SK-N-MC (cell line): ENCODE results near the gene ATF6B.

Experiments
- EZH2 ChIP-seq: fragments of 200-600 bp; sonication (generic); IDR thresholded peaks from one replicate; pipeline ENCODE4 v1.6.1; 2017; ENCODE audit warnings: antibody characterized with exemption
- FOXP2 ChIP-seq: optimal IDR thresholded peaks from 2 replicates; pipeline ENCODE3; 2011; ENCODE audit warnings: mild to moderate bottlenecking, moderate library complexity; ENCODE audit not compliant: insufficient read depth; ENCODE audit errors: extremely low read length, control extremely low read depth
- POLR2AphosphoS5 ChIP-seq: IDR thresholded peaks from 2 replicates; pipeline ENCODE4 v1.6.1; 2012; ENCODE audit warnings: mild to moderate bottlenecking, low read depth, low read length, borderline replicate concordance

GRCh38 chr6:32151181-32151862 is 23.3 kb upstream of the ATF6B start:
- TF ChIP-seq POLR2AphosphoS5: no peak
- TF ChIP-seq EZH2: no peak
- TF ChIP-seq FOXP2: no peak
